Left lung (tissue), 10 donors: ENCODE data around the gene KBTBD3. TPM values are rescaled to one million over a fixed set of nuclear protein-coding genes. Genes with fewer than 3 reads are reported as not detected.

Experiments used
- ATAC-seq: fragments of 200-7000 bp; cut with Tn5 transposase; one replicate; pipeline ENCODE4 v1.9.1; 2020; ENCODE audit warnings: moderate library complexity
- DNase-seq, 4 donors: peaks; one replicate each; pipeline ENCODE4 v3.0.0-alpha.2; 2013 to 2020
- H3K27ac ChIP-seq, 2 donors: fragments of 200-600 bp; sonication (generic) in 1 of 2; one replicate each; pipeline versions ENCODE4 v1.5.0 to v1.8.0; 2020 to 2021
- H3K27me3 ChIP-seq, 2 donors: fragments of 200-600 bp; sonication (generic) in 1 of 2; one replicate each; pipeline versions ENCODE4 v1.5.0 to v1.8.0; 2020 to 2021
- H3K36me3 ChIP-seq, 2 donors: fragments of 200-600 bp; sonication (generic) in 1 of 2; one replicate each; pipeline versions ENCODE4 v1.5.0 to v1.8.0; 2020 to 2021
- H3K4me1 ChIP-seq, 2 donors: fragments of 200-600 bp; one replicate each; pipeline ENCODE4 v1.8.0; 2021
- H3K4me3 ChIP-seq, 2 donors: fragments of 200-600 bp; sonication (generic) in 1 of 2; one replicate each; pipeline versions ENCODE4 v1.5.0 to v1.8.0; 2020 to 2021; ENCODE audit warnings: mild to moderate bottlenecking in 1 of 2
- H3K9me3 ChIP-seq, 2 donors: fragments of 200-600 bp; sonication (generic) in 1 of 2; one replicate each; pipeline versions ENCODE4 v1.5.0 to v1.8.0; 2020 to 2021
- intact Hi-C, 2 donors: fragments of 100-400 bp; cut with DNase I; formaldehyde crosslinking; loops; one replicate each; pipeline versions ENCODE4 v1.11.2 to v1.14.2; 2022
- polyA plus RNA-seq, 6 donors: library from polyadenylated mRNA; unstranded; fragments of 120-200 nt; gene quantifications; one replicate each; pipeline ENCODE4 v1.2.1, GENCODE V29; 2013; ENCODE audit not compliant: insufficient read length in 6 of 6
- total RNA-seq, 2 donors: library from RNA; stranded (reverse); fragmentation: NEBNext Ultra II Directional; extraction: Animal tissue kit (Norgen Biotek cat#: 25700); gene quantifications; one replicate each; pipeline ENCODE4 v1.2.1, GENCODE V29; 2021
- TF ChIP-seq, protein P1 (sequence below), 2 donors: fragments of 200-600 bp; sonication (generic) in 1 of 2; IDR thresholded peaks; one replicate each; pipeline versions ENCODE4 v1.5.0 to v1.8.0; 2021; ENCODE audit warnings: antibody characterized with exemption in 2 of 2
- donor health status: DM: no; HTN: yes; CAD: no.
- donor health status: DM: no; HTN: no; CAD: no.

The KBTBD3 gene
- total and polyA plus RNA-seq, 8 donors = 5.4 to 9.0 (median 7.4) TPM

DNA sequence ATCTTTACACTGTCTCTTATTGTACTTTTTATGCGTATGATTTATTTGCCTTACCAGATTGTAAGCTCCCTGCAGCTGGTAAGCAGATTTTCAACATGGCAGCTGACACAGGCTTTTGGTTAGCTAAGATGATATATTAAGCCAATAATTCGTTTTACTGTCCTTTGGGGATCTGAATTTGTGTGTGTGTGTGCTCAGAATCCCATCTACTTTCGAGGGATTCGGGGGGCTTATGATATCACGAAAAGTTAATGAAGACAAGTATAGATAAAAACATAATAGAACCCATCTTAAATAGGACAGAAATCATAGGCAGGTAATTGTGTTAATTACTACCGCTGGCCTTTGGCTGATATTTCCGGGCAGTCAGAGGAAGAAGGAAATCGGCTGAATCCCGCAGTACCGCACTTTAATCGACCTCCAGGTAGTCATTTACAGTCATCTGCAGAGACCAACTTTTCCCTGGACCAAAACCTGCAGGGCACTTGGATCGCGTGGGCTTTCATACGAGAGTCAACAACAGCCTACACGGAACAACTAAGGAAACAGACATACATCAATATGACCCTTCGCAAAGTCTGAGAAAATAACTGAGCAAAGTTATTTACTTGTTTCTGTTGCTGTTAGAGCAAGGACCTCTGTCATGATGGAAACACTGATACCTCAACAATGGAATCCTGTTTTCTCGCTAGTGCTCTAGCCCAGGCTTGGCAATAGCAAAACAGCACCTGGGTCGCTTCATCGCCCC is 802 bp downstream of the KBTBD3 start:
- TF ChIP-seq, protein P1, sequence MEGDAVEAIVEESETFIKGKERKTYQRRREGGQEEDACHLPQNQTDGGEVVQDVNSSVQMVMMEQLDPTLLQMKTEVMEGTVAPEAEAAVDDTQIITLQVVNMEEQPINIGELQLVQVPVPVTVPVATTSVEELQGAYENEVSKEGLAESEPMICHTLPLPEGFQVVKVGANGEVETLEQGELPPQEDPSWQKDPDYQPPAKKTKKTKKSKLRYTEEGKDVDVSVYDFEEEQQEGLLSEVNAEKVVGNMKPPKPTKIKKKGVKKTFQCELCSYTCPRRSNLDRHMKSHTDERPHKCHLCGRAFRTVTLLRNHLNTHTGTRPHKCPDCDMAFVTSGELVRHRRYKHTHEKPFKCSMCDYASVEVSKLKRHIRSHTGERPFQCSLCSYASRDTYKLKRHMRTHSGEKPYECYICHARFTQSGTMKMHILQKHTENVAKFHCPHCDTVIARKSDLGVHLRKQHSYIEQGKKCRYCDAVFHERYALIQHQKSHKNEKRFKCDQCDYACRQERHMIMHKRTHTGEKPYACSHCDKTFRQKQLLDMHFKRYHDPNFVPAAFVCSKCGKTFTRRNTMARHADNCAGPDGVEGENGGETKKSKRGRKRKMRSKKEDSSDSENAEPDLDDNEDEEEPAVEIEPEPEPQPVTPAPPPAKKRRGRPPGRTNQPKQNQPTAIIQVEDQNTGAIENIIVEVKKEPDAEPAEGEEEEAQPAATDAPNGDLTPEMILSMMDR (IDR thresholded peaks at IDR 0.05) = no peak
- peaks cover 0 to 19% of the 10 kb centered on the region in 2 donors for H3K36me3 ChIP-seq
- no peaks in the 10 kb centered on the region for H3K27me3 ChIP-seq
- intact Hi-C loops = no loop called here
- peak overlapping the region; percentile 90 to 95 for H3K27ac ChIP-seq
- no peaks in the 10 kb centered on the region for H3K9me3 ChIP-seq
- DNase-seq (peak in 1 of 4 donors; percentile 64), ATAC-seq (no peak)
- peaks cover 5 to 45% of the 10 kb centered on the region in 2 donors for H3K4me1 ChIP-seq
- H3K4me3 ChIP-seq = peak overlapping the region; percentile 58 to 78

DNA sequence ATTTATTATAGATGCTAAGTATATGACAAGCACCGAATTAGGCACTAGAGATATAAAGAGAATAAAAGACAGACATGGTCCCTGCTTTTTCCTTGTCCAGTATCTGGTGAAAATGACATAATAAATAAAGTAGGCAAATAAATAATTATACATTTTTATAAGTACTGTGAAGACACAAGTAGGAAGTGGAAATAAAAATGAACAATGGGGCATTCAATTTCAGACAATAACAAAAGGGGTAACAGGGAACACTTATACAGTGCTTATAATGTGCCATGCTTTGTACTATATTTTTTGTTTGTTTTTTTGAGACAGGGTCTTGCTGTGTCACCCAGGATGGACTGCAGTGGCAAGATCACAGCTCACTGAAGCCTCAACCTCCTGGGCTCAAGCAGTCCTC is 4.3 kb downstream of the KBTBD3 start:
- Histone ChIP-seq H3K9me3 (no peaks in the 10 kb centered on the region), H3K27me3 (no peaks in the 10 kb centered on the region), H3K4me3 (no peak overlapping the region), H3K27ac (no peak overlapping the region), H3K36me3 (no peaks in the 10 kb centered on the region), H3K4me1 (peaks cover 0 to 12% of the 10 kb centered on the region in 2 donors)
- ATAC-seq (no peak), DNase-seq (no peak)
- TF ChIP-seq, protein P1 (IDR thresholded peaks at IDR 0.05) = no peak
- intact Hi-C loops = no loop called here

DNA sequence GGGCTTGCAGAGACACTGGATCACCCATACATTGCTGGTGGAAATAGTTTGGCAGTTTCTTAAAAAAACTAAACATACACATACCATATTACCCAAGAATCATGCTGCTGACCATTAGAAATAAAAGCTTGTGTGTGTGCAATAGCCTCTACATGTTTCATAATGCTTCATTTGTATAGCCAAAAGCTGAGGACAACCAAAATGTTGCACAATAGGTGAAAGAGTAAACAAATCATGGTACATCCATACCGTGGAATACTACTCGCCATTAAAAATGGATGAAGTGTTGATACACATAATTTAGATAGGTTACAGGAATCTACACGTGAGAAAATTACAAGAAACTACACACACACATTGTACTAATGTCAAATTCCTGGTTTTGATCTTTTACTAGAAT is 6.5 kb downstream of the KBTBD3 start:
- TF ChIP-seq, protein P1 (IDR thresholded peaks at IDR 0.05) = no peak
- intact Hi-C loops = no loop called here
- DNase-seq = no peak
- H3K9me3 ChIP-seq = no peaks in the 10 kb centered on the region
- H3K36me3 ChIP-seq = no peaks in the 10 kb centered on the region
- no peak overlapping the region for H3K27ac ChIP-seq
- no peak overlapping the region for H3K4me3 ChIP-seq
- no peaks in the 10 kb centered on the region for H3K27me3 ChIP-seq
- no peaks in the 10 kb centered on the region for H3K4me1 ChIP-seq
- no peak for ATAC-seq

DNA sequence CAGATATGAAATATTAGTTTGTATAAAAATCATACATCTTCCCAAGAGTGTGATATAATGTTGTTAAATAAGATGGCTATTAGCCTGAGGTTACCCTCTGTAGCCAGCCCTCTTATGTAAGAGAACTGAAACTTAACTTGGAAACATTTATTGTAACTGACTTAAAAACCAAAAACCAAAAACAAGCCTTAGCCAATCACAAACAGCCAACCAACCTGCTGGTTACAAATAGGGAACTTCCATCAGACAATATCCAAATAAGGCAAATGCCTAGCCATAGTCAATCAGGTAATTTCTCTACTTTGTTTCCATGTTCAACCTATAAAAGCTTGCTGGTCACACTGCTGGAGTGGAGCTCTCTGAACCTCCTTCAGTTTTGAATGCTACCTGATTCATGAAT is 14.1 kb downstream of the KBTBD3 start:
- Histone ChIP-seq H3K27ac (no peak overlapping the region), H3K36me3 (no peaks in the 10 kb centered on the region), H3K4me1 (no peaks in the 10 kb centered on the region), H3K9me3 (no peaks in the 10 kb centered on the region), H3K27me3 (no peaks in the 10 kb centered on the region), H3K4me3 (no peak overlapping the region)
- intact Hi-C loops = no loop called here
- DNase-seq (no peak), ATAC-seq (no peak)
- TF ChIP-seq, protein P1 (IDR thresholded peaks at IDR 0.05) = no peak

DNA sequence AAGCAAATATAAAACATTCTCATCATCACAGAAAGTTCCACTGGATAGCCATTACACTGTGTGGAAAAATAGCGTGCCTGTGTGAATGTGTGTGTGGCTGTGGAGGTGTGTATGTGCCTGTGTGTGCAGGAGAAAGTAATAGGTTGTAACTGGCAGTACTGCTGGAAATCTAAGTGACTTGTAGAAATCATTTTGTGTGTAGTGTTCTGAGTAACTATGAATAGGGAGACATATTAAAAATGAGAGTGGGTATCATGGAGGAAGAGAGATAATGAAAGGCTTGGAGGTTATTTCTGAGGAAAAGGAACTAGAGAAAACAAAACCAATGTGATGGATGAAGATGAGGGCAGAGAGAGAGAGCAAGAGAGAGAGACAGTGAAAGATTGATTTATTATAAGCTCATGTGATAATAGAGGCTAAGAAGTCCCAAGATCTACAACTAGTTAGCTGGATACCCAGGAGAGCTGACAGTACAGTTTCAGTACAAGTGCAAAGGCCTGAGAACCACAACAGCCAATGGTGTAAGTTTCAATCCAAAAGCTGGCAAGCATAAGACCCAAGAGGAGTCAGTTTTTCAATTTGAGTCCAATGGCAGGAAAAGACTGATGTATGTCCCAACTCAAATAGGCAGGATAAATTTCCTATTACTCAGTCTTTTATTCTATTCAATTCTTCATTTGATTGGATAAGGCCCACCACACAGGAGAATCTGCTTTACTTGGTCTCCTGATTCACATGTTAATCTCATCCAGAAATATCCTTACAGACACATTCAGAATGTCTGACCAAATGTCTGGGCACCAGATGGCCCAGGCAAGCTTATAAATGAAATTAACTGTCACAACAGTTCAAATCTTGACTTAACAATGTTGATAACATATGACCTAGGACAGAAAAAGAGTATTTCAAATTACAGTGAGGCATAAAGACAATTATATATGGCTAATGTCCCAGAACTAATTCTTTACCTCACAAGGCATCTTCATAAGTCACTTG is 14.9 kb downstream of the KBTBD3 start:
- Histone ChIP-seq H3K27ac (no peak overlapping the region), H3K27me3 (no peaks in the 10 kb centered on the region), H3K36me3 (no peaks in the 10 kb centered on the region), H3K9me3 (no peaks in the 10 kb centered on the region), H3K4me1 (no peaks in the 10 kb centered on the region), H3K4me3 (no peak overlapping the region)
- intact Hi-C loops = no loop called here
- TF ChIP-seq, protein P1 (IDR thresholded peaks at IDR 0.05) = no peak
- no peak for ATAC-seq
- DNase-seq = no peak
